IPS-18c (cell line): Measurements from ENCODE around the gene L3MBTL3.

Experiments used
- H3K4me3 ChIP-seq: 2 replicates; pipeline ENCODE4 v1.7.0; 2013; ENCODE audit warnings: low read depth, mild to moderate bottlenecking, low read length, moderate library complexity; ENCODE audit not compliant: insufficient read depth
- H3K9me3 ChIP-seq: one replicate; pipeline ENCODE4 v1.6.1; 2013; ENCODE audit warnings: mild to moderate bottlenecking, low read length, moderate library complexity; ENCODE audit not compliant: control insufficient read depth, insufficient read depth

Gene L3MBTL3

GRCh38 chr6:130047088-130047995 is 29.0 kb downstream of the L3MBTL3 start:
- Histone ChIP-seq H3K9me3 (no peaks in the 10 kb centered on the region), H3K4me3 (no peak overlapping the region)

- Histone ChIP-seq H3K4me3 (no peak overlapping the region), H3K9me3 (no peaks in the 10 kb centered on the region)
Measured at GRCh38 chr6:130050230-130050629, 31.8 kb downstream of the L3MBTL3 start.

- Histone ChIP-seq H3K4me3 (no peak overlapping the region), H3K9me3 (no peaks in the 10 kb centered on the region)
Measured at GRCh38 chr6:130054725-130055124, 36.3 kb downstream of the L3MBTL3 start.

- no peaks in the 10 kb centered on the region for H3K9me3 ChIP-seq
- H3K4me3 ChIP-seq, result no peak overlapping the region
Measured at GRCh38 chr6:130055271-130055670, 36.9 kb downstream of the L3MBTL3 start.

GRCh38 chr6:130057495-130057894 is 39.1 kb downstream of the L3MBTL3 start:
- Histone ChIP-seq H3K4me3 (no peak overlapping the region), H3K9me3 (no peaks in the 10 kb centered on the region)

GRCh38 chr6:130063806-130064205 is 45.4 kb downstream of the L3MBTL3 start:
- H3K9me3 ChIP-seq, result no peaks in the 10 kb centered on the region

GRCh38 chr6:130065609-130066156 is 47.3 kb downstream of the L3MBTL3 start:
- H3K4me3 ChIP-seq, result no peak overlapping the region
- no peaks in the 10 kb centered on the region for H3K9me3 ChIP-seq

More at GRCh38 chr6:130063806-130064205, 45.4 kb downstream of the L3MBTL3 start:
- H3K4me3 ChIP-seq, result no peak overlapping the region

- H3K4me3 ChIP-seq, result no peak overlapping the region
- no peaks in the 10 kb centered on the region for H3K9me3 ChIP-seq
Measured at GRCh38 chr6:130069485-130069884, 51.1 kb downstream of the L3MBTL3 start.

- H3K9me3 ChIP-seq, result no peaks in the 10 kb centered on the region
- no peak overlapping the region for H3K4me3 ChIP-seq
Measured at GRCh38 chr6:130070326-130070725, 51.9 kb downstream of the L3MBTL3 start.

- no peaks in the 10 kb centered on the region for H3K9me3 ChIP-seq
- H3K4me3 ChIP-seq, result no peak overlapping the region
Measured at GRCh38 chr6:130070792-130071191, 52.4 kb downstream of the L3MBTL3 start.

GRCh38 chr6:130075879-130076460 is 57.6 kb downstream of the L3MBTL3 start:
- no peak overlapping the region for H3K4me3 ChIP-seq
- H3K9me3 ChIP-seq, result no peaks in the 10 kb centered on the region

GRCh38 chr6:130076512-130076911 is 58.1 kb downstream of the L3MBTL3 start:
- H3K9me3 ChIP-seq, result no peaks in the 10 kb centered on the region
- no peak overlapping the region for H3K4me3 ChIP-seq

- no peak overlapping the region for H3K4me3 ChIP-seq
- H3K9me3 ChIP-seq, result no peaks in the 10 kb centered on the region
Measured at GRCh38 chr6:130090796-130091195, 72.4 kb downstream of the L3MBTL3 start.

- Histone ChIP-seq H3K9me3 (no peaks in the 10 kb centered on the region), H3K4me3 (no peak overlapping the region)
Measured at GRCh38 chr6:130093546-130093945, 75.2 kb downstream of the L3MBTL3 start.

- Histone ChIP-seq H3K4me3 (no peak overlapping the region), H3K9me3 (no peaks in the 10 kb centered on the region)
Measured at GRCh38 chr6:130098317-130098716, 79.9 kb downstream of the L3MBTL3 start.

GRCh38 chr6:130099119-130099518 is 80.7 kb downstream of the L3MBTL3 start:
- H3K4me3 ChIP-seq, result no peak overlapping the region

GRCh38 chr6:130105996-130106704 is 87.8 kb downstream of the L3MBTL3 start:
- H3K4me3 ChIP-seq, result no peak overlapping the region
- H3K9me3 ChIP-seq, result no peaks in the 10 kb centered on the region

More at GRCh38 chr6:130099119-130099518, 80.7 kb downstream of the L3MBTL3 start:
- H3K9me3 ChIP-seq, result no peaks in the 10 kb centered on the region
